B cell (primary cell): ENCODE data around the gene PRKCA. TPM values are rescaled to one million over a fixed set of nuclear protein-coding genes. Genes with fewer than 3 reads are reported as not detected.

Experiments used
- ATAC-seq: fragments of 200-7000 bp; cut with Tn5 transposase; one replicate; pipeline ENCODE4 v1.10.0; 2021; ENCODE audit warnings: low read depth, mild to moderate bottlenecking, moderate number of reproducible peaks, moderate library complexity
- CTCF ChIA-PET: fragments of 350-600 bp; sonication (Branson Sonifier 250); formaldehyde crosslinking; loops from one replicate; lab custom pipeline; 2021; ENCODE audit warnings: antibody characterized with exemption, inconsistent platforms; lab: Charles Lee
- POLR2A ChIA-PET: fragments of 350-600 bp; sonication (Branson Sonifier 250); formaldehyde crosslinking; loops from one replicate; lab custom pipeline; 2021; ENCODE audit warnings: antibody characterized with exemption; lab: Charles Lee
- DNase-seq: peaks from one replicate; pipeline ENCODE4 v3.0.0; 2013
- H2AFZ ChIP-seq: 2 replicates; pipeline ENCODE4 v1.6.1; 2012; ENCODE audit warnings: mild to moderate bottlenecking, low read depth, low read length; ENCODE audit not compliant: insufficient read depth, poor library complexity, severe bottlenecking
- H3K27ac ChIP-seq, 2 donors: 1 replicate in 1 of 2; 2 replicates in 1 of 2; pipeline ENCODE4 v1.5.1; 2012 to 2013; ENCODE audit warnings: low read length in 2 of 2, mild to moderate bottlenecking in 2 of 2, moderate library complexity in 1 of 2
- H3K27me3 ChIP-seq, 4 experiments: fragments of 200-600 bp in 1 of 4; sonication (generic) in 1 of 4; replicated peaks in 1 of 4; 1 replicate in 2 of 4; 2 replicates in 2 of 4; pipeline versions ENCODE4 v1.6.1 to v1.7.0; 2013 to 2016; ENCODE audit warnings: low read length in 3 of 4, mild to moderate bottlenecking in 2 of 4, mixed read lengths in 1 of 4, moderate library complexity in 1 of 4; ENCODE audit not compliant: insufficient read depth in 4 of 4, control insufficient read depth in 3 of 4; ENCODE audit errors: control extremely low read depth in 1 of 4
- H3K36me3 ChIP-seq, 2 experiments: replicated peaks in 1 of 2; 1 replicate in 1 of 2; 2 replicates in 1 of 2; pipeline versions ENCODE4 v1.6.1 to v1.7.1; 2013; ENCODE audit warnings: low read length in 1 of 2; ENCODE audit not compliant: insufficient read depth in 2 of 2, control insufficient read depth in 1 of 2; ENCODE audit errors: control extremely low read depth in 1 of 2, extremely low read depth in 1 of 2
- H3K4me1 ChIP-seq, 2 donors: fragments of 200-600 bp in 1 of 2; sonication (generic) in 1 of 2; 1 replicate in 1 of 2; 2 replicates in 1 of 2; pipeline versions ENCODE4 v1.5.1 to v1.6.1; 2013 to 2017; ENCODE audit warnings: low read length in 2 of 2; ENCODE audit not compliant: control insufficient read depth in 2 of 2, insufficient read depth in 2 of 2
- H3K4me2 ChIP-seq: replicated peaks from 2 replicates; pipeline ENCODE3; 2012; ENCODE audit warnings: mild to moderate bottlenecking, low read depth, low read length; ENCODE audit not compliant: poor library complexity, severe bottlenecking
- H3K4me3 ChIP-seq, 5 experiments: fragments of 200-600 bp in 1 of 5; sonication (generic) in 1 of 5; 1 replicate in 3 of 5; 2 replicates in 2 of 5; pipeline versions ENCODE4 v1.5.1 to v1.7.0; 2011 to 2016; ENCODE audit warnings: low read length in 4 of 5, mild to moderate bottlenecking in 4 of 5, low read depth in 2 of 5, control low read depth in 1 of 5, moderate library complexity in 1 of 5; ENCODE audit not compliant: insufficient read depth in 1 of 5; ENCODE audit errors: control extremely low read depth in 1 of 5, extremely low read depth in 1 of 5
- H3K79me2 ChIP-seq: fragments of 200-600 bp; sonication (generic); one replicate; pipeline ENCODE4 v1.6.0; 2016; ENCODE audit warnings: low read length; ENCODE audit not compliant: control insufficient read depth, insufficient read depth
- H3K9ac ChIP-seq: fragments of 200-600 bp; sonication (generic); 2 replicates; pipeline ENCODE4 v1.6.1; 2017; ENCODE audit warnings: mild to moderate bottlenecking, low read length, moderate library complexity
- H3K9me3 ChIP-seq, 3 donors: one replicate each; pipeline versions ENCODE4 v1.6.1 to v1.7.1; 2013; ENCODE audit warnings: low read length in 2 of 3; ENCODE audit not compliant: control insufficient read depth in 2 of 3, insufficient read depth in 1 of 3; ENCODE audit errors: control extremely low read depth in 1 of 3
- H4K20me1 ChIP-seq: 2 replicates; pipeline ENCODE4 v1.6.0; 2012; ENCODE audit warnings: mild to moderate bottlenecking, low read length; ENCODE audit not compliant: insufficient read depth, control insufficient read depth, poor library complexity, severe bottlenecking
- H3K27ac Mint-ChIP-seq: one replicate; pipeline ENCODE4 v1.8.0; 2021; ENCODE audit warnings: mixed read lengths
- H3K27me3 Mint-ChIP-seq: one replicate; pipeline ENCODE4 v1.8.0; 2021; ENCODE audit warnings: mixed read lengths
- H3K4me1 Mint-ChIP-seq: one replicate; pipeline ENCODE4 v1.8.0; 2021; ENCODE audit warnings: mixed read lengths
- H3K4me3 Mint-ChIP-seq: one replicate; pipeline ENCODE4 v1.8.0; 2021; ENCODE audit warnings: mixed read lengths
- H3K9me3 Mint-ChIP-seq: one replicate; pipeline ENCODE4 v1.8.0; 2022; ENCODE audit warnings: mixed read lengths; ENCODE audit not compliant: insufficient read depth
- CTCF ChIP-seq: fragments of 200-600 bp; IDR thresholded peaks from one replicate; pipeline ENCODE4 v1.8.0; 2022; ENCODE audit warnings: antibody characterized with exemption, mild to moderate bottlenecking
- EZH2 ChIP-seq: IDR thresholded peaks from 2 replicates; pipeline ENCODE4 v1.6.1; 2012; ENCODE audit warnings: borderline replicate concordance, low read depth, mild to moderate bottlenecking, moderate library complexity, low read length; ENCODE audit not compliant: insufficient read depth, poor library complexity, severe bottlenecking
- WGBS: methylation state at CpG from one replicate; pipeline ENCODE4 v1.1.5; 2013; ENCODE audit warnings: missing lambda C conversion rate; ENCODE audit not compliant: insufficient coverage; 5-methylcytosine and 5-hydroxymethylcytosine counted together
- intact Hi-C: fragments of 100-400 bp; cut with micrococcal nuclease; formaldehyde crosslinking; loops from one replicate; pipeline ENCODE4 v1.10.0; 2022
- polyA plus RNA-seq: library from polyadenylated mRNA; depleted of rRNA; stranded (reverse); fragments of >200 nt; gene quantifications from 2 replicates; pipeline ENCODE4 v1.2.3, GENCODE V29; 2012
- total RNA-seq, 2 donors: library from RNA; stranded (reverse); fragments of 120-200 nt in 1 of 2; gene quantifications; 1 replicate in 1 of 2; 2 replicates in 1 of 2; pipeline versions ENCODE4 v1.2.3 to v1.2.4, GENCODE V29; 2013 to 2022

The PRKCA gene
- total and polyA plus RNA-seq, 2 donors (not counting 1 experiment from before 2014, with no cell fraction given): 0.33 to 7.7 TPM

DNA sequence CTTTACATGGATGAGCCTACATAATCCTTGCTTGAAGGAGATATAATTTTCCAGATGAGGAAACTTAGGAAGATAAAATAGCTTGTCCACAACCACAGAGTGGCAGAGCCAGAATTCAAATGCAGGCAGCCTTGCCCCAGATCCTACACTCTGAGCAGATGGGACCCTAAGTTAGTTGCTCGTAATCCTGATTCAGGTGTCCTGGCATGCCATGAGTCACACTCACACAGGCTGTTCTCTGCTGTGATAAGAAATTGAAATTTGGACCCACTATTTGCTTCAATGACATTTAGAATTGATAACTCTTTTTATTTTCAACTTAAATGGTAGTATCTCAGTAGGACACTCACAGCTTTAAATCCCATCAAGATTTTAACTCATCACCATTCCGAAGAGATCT, 381.8 kb downstream of the PRKCA start:
- Mint-ChIP-seq H3K4me1 (no peaks in the 10 kb centered on the region), H3K9me3 (no peaks in the 10 kb centered on the region), H3K27me3 (no peaks in the 10 kb centered on the region), H3K27ac (no peak overlapping the region), H3K4me3 (no peak overlapping the region)
- no peak overlapping the region for H2AFZ ChIP-seq
- no peak overlapping the region for H3K4me3 ChIP-seq
- intact Hi-C loops: no loop called here
- H3K27me3 ChIP-seq: no peaks in the 10 kb centered on the region
- no peak overlapping the region for H3K9ac ChIP-seq
- ChIA-PET CTCF (no interaction called here), POLR2A (no interaction called here)
- no peak overlapping the region for H3K4me2 ChIP-seq
- no peaks in the 10 kb centered on the region for H3K9me3 ChIP-seq
- ATAC-seq (no peak), DNase-seq (no peak)
- no peak overlapping the region for H3K27ac ChIP-seq
- WGBS: no CpG with 5 or more reads among the region's 2 CpGs
- H4K20me1 ChIP-seq: no peaks in the 10 kb centered on the region
- TF ChIP-seq EZH2: no peak
- no peak for TF ChIP-seq CTCF
- H3K36me3 ChIP-seq: no peaks in the 10 kb centered on the region
- H3K79me2 ChIP-seq: no peaks in the 10 kb centered on the region
- no peaks in the 10 kb centered on the region for H3K4me1 ChIP-seq

DNA sequence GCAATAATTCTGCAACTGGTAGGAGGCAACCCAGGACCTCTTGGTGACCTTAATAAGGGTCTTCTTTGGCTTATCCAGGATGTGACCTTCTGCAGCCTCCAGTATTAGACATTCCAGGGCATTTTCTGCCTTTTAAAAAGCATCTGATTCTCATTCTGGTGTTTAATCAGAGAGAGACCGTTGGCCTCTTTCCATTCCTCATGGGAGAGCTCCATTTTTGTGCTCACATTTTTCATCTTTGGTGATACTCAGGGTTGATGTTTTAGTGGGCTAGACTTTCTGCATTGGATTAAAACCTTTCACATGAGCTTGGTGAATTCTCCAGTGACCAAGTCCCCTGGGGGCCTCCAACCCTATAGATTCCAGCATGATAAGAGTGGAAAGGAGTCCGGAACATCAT, 382.3 kb downstream of the PRKCA start:
- Mint-ChIP-seq H3K4me3 (no peak overlapping the region), H3K27me3 (no peaks in the 10 kb centered on the region), H3K27ac (no peak overlapping the region), H3K9me3 (no peaks in the 10 kb centered on the region), H3K4me1 (no peaks in the 10 kb centered on the region)
- DNase-seq: no peak
- ATAC-seq: no peak
- Histone ChIP-seq H3K27ac (no peak overlapping the region), H3K9me3 (no peaks in the 10 kb centered on the region), H3K4me3 (no peak overlapping the region), H3K79me2 (no peaks in the 10 kb centered on the region), H3K4me2 (no peak overlapping the region), H2AFZ (no peak overlapping the region), H3K4me1 (no peaks in the 10 kb centered on the region), H3K27me3 (no peaks in the 10 kb centered on the region), H3K36me3 (no peaks in the 10 kb centered on the region), H3K9ac (no peak overlapping the region), H4K20me1 (no peaks in the 10 kb centered on the region)
- intact Hi-C loops: no loop called here
- TF ChIP-seq CTCF (no peak), EZH2 (no peak)
- 67% methylated on average over 1 of the region's 2 CpGs for WGBS
- ChIA-PET POLR2A (no interaction called here), CTCF (no interaction called here)
